Right ventricle myocardium inferior (tissue), 1 donor: Measurements from ENCODE around the gene USP51. TPM values are rescaled to one million over a fixed set of nuclear protein-coding genes. Genes with fewer than 3 reads are reported as not detected.
"Not testable (repeated sequence)": the region's sequence is repeated elsewhere in the genome, so short reads cannot be mapped to it uniquely, and the experiment has no call there.

ENCODE experiments used
- ATAC-seq: fragments of 200-7000 bp; cut with Tn5 transposase; one replicate; pipeline ENCODE4 v1.9.1; 2020; ENCODE audit warnings: mild to moderate bottlenecking, moderate library complexity
- DNase-seq: peaks from one replicate; pipeline ENCODE4 v3.0.0; 2021; ENCODE audit errors: missing footprints
- intact Hi-C: fragments of 100-400 bp; cut with DNase I; formaldehyde crosslinking; loops from one replicate; pipeline ENCODE4 v1.11.0; 2022
- microRNA-seq: library from miRNA; unstranded; fragments of <30 nt; microRNA quantifications from one replicate; pipeline ENCODE4 v1.2.0, GENCODE V29; 2020
- total RNA-seq: library from RNA; stranded (reverse); fragmentation: NEBNext Ultra II Directional; extraction: Animal tissue kit (Norgen Biotek cat#: 25700); gene quantifications from one replicate; pipeline ENCODE4 v1.2.1, GENCODE V29; 2021
- donor health status: DM: no; HTN: yes; CAD: no; lungs with severe emphysema.

The USP51 gene
- total RNA-seq, 1 donor from 2014 or later: 1.2 TPM

DNA sequence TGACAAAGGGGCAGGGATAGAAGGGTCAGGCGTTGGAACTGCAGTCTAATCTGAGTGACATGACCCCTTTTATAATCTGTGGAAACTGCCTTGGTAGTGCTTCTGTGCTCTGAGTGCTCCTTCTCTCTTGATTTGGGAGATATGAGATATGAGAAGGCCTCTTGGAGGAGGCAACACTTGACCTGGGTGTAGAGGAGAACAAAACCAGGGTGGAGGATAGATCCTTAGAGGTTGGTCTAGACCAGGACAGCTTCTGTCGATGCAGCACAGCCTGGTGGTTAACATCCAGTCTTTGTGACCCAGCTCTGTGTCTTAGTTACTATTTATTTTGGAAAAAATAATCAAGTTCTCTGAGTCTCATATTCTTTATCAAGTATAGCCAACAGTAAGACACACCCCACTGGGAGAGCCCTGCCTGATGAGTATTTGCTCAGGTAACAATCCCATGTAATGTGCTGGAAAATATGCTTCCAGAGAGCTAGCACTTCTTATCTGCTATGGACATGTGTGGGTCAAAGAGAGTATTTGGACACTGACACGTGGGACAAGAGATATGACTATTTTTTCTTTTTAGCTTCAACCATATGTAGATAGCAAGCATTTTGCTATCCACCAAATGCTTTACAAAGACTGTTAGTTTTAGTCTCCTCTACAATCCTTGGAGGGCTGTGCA, 9.1 kb downstream of the USP51 start:
- ATAC-seq: no peak
- intact Hi-C loops: no loop called here
- no peak for DNase-seq

DNA sequence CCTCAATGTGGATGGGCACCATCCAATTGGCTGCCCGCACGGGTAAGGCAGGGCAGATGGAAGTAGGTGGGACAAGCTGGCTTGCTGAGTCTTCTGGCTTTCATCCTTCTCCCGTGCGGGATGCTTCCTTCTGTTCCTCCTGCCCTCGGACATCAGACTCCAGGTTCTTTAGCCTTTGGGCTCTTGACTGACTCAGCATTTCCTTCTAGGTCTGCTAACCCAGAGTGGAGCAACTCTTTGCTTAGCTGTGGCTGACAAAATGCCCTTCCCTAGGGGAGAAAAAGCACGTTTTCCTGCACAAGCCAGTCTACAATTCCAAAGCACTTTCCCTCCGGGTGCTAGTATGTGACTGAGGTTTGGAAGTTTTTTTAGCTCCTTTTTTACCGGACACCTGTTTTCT, 9.7 kb downstream of the USP51 start:
- DNase-seq, intact Hi-C loops: not testable (repeated sequence)

DNA sequence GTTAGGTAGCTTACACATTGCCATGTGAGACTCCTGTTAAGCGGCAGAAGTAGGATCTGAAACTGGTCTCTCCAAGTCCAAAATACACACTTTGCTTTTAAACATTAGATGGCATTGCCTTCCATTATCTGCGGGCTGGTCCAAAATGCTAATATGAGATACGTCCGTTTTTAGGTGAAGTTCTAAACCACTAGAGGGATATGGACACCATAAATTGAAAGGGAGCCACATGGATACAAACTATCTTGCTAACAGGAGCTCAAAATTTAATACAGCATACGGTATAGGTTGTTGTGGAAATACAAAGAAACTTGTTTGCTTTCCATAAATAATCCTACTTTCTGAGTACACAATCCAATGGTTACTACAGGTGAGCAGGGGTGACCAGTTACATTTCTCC, 23.9 kb downstream of the USP51 start:
- intact Hi-C loops, ATAC-seq, DNase-seq: not testable (repeated sequence)

More for the DNA sequence above, 9.7 kb downstream of the USP51 start:
- ATAC-seq: not testable (repeated sequence)

DNA sequence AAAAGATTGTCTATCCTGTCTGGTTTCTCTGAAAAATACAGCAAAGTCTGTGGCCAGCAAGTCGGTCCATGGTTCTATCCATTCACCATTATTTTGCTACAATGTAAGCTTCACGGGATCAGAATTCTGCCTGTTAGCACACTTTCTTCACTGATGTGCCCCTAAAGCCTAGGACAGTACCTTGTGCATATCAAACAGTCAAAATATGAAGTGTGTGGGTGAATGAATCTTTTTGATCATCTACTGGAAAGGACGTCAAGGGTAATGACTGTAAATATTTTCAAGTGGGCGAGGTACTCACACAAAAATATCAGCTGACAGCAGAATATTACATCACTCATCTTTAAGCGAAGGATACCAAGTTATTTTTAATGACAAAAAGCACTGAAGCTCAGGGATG, 24.5 kb downstream of the USP51 start:
- intact Hi-C loops, ATAC-seq, DNase-seq: not testable (repeated sequence)

DNA sequence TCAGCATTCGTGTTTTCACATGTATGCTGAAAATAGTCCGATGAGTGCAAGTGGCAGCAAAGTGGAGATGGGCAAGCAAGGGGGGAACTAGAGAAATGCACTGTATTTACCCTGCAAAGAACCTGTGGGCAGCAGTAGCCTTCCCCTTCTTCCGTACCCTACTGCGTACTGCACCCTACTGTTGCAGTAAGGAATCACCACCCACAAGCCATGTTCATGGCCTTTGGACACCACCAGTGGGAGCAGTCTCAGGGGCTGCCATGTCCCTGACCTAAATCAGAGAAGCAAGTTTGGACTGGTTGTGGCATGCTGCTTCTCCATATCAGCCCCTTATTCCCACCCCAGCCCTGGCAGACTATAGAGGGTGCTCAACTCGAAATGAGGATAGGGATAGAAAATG, 25.6 kb downstream of the USP51 start:
- ATAC-seq, DNase-seq, intact Hi-C loops: not testable (repeated sequence)

DNA sequence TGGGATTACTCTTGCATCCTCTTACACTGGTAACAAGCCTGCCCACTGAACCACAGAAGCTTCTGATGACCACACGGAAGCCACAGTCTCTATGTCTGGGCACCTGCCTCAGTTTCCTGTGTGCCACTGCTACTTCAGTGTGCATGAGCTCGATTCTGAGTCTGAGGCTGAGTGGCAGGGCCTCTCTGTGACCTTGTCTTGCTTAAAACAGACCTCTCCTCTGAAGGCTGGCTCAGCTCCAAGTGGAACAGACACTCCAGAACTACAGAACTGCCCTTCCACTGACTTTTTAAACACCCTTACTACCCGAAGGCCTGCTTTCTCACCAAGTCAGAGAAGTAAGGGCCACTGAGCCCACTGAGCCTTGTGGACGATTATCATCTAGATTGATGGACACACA, 29.7 kb downstream of the USP51 start:
- ATAC-seq, DNase-seq, intact Hi-C loops: not testable (repeated sequence)

DNA sequence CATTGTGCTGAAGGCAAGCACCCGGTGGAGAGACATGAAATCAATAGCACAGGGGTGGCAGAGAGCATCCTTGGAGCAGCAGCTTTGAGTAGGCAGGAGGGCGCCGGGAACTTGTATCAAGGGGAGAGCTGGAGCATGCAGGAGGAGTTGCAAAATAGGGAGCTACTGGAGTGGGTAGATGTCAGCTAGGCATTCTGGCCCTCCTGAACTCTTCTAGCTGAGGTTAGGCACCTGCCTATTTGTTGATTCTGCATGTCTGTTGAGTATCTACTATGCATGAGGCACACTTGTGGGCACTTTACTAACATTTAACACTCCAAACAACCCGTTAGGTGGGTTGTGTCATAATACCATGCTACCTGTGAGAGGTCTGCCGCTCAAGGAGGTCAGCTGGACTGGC, 30.2 kb downstream of the USP51 start:
- ATAC-seq, intact Hi-C loops, DNase-seq: not testable (repeated sequence)

DNA sequence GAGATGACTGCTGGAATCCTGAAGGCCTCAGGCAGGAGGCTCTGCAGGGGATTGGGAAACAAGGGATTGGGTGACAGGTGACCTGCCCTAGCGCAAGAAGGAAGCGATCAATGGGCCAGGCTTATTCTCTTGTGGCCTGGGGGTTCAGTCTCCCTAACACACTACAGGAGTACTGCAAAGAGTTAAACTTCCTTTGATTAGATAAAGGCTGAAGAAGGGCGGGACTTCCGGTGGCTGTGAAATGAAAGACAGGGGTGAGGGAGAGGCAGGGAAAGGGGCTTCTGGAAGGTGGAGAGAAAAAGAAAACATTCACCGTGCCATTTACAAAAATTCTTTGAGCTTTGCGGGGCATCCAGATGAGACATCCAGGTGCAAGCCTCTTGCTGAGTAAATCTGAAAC, 33.9 kb downstream of the USP51 start:
- DNase-seq, intact Hi-C loops, ATAC-seq: not testable (repeated sequence)

DNA sequence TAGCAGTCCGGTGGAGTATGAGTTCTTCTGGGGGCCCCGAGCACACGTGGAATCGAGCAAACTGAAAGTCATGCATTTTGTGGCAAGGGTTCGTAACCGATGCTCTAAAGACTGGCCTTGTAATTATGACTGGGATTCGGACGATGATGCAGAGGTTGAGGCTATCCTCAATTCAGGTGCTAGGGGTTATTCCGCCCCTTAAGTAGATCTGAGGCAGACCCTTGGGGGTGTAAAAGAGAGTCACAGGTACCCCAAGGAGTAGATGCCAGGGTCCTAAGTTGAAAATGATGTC, 36.9 kb downstream of the USP51 start:
- DNase-seq: no peak
- intact Hi-C loops: no loop called here
- no peak for ATAC-seq

DNA sequence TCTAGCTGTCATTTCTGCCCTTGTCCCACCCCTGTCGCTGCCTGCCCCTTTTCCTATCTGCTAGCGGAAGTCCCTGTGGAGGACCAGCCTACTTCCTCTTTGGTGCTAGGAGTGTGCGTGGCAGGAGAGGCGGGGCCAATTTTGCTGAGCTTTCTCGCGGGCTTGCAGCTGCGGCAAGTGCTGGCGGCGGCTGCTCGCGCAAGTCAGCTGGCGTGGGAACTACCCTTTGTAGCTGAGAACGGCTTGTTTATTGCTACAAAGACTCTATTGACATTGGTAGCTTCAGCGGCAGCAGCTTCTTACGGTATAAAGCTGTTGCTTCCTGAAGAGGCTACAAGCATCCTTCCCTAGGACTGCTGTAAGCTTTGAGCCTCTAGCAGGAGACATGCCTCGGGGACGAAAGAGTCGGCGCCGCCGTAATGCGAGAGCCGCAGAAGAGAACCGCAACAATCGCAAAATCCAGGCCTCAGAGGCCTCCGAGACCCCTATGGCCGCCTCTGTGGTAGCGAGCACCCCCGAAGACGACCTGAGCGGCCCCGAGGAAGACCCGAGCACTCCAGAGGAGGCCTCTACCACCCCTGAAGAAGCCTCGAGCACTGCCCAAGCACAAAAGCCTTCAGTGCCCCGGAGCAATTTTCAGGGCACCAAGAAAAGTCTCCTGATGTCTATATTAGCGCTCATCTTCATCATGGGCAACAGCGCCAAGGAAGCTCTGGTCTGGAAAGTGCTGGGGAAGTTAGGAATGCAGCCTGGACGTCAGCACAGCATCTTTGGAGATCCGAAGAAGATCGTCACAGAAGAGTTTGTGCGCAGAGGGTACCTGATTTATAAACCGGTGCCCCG, 37.4 kb downstream of the USP51 start, which contains the start of gene MAGEH1:
TSS of gene MAGEH1 (plus strand) at position 138 of the 843 bp plus-strand sequence. CDS start at position 386, 248 bp downstream.
- ATAC-seq (peak; percentile 99), DNase-seq (peak; percentile 86)
- intact Hi-C loops: no loop called here

DNA sequence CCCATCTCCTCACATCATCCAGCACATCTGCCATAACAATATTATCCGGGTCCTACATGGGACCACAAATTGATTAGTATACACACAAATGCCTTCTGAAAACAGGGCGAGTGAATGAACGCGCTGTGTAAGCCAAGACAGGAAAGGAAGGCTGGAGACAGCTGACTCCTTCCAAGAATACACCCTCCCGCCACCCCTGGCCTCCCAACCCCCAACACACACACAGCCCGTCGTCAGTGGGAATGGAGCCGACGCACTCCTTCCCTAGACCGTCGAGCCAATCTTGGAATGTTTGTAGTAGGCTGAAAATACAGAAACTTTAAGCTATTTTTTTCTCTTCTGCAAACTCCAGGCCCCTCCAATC, 38.0 kb downstream of the USP51 start:
- ATAC-seq (peak; percentile 79), DNase-seq (no peak)
- intact Hi-C loops: no loop called here

DNA sequence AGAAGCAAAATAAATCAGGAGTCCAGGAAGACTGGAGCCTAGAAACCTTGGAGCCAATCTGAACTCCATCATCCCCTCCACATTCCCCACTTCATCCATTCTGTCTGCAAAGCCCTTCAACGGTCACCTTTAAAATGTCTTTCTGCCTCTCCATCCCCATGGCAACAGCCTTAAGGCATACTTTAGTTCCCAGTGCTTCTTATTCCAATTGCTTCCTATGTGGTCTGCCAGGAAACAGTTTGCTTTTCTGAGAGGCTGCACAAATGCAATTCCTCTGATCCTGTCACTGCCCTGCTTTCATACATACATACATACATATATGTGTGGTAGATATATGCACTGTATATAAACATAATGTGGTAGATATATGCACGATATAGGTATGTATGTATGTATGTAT, 38.5 kb downstream of the USP51 start:
- DNase-seq (no peak), ATAC-seq (no peak)
- intact Hi-C loops: no loop called here

DNA sequence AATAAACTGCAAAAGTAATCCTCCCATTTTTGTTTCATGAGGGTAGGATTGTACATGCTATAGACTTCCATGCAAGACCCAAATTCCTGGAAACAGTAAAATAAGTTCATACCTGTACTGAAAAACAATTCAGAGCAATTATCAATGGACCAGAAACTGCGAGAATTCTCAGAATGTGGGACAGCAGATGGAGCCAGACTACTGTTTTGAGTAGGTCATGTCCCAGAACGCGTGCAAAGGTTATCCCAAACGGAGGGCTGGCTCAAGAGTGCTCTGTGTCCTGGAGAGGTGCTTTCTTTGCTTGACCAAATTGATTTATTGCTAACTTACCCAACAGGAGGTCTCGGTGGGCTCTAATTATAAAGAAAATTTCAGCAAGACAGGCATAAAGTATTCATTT, 39.4 kb downstream of the USP51 start:
- no peak for DNase-seq
- intact Hi-C loops: no loop called here
- ATAC-seq: no peak

DNA sequence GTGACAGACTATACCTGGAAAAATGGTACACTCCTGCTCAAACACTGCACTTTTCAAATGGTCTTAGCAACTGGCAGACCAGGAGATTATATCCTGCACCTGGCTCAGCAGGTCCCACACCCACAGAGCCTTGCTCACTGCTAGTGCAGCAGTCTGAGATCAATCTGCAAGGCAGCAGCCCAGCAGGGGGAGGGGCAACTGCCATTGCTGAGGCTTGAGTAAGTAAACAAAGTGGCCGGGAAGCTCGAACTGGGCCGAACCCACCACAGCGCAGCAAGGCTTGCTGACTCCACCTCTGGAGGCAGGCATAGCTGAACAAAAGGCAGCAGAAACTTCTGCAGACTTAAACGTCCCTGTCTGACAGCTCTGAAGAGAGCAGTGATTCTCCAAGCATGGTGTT, 46.2 kb downstream of the USP51 start:
- intact Hi-C loops, ATAC-seq, DNase-seq: not testable (repeated sequence)

Small RNAs within 50 kb of the gene (microRNA-seq; reads per million reads assigned to microRNA genes)
- not detected for gene MIR4536-1
- gene MIR4536-2: not detected

Other genes starting within 250 kb of the USP51 start
- not detected for gene PAGE3, start 224.9 kb downstream of the USP51 start, total RNA-seq
- gene MAGEH1, start 37.7 kb downstream of the USP51 start, total RNA-seq: 11.1 TPM
- gene FOXR2, start 133.6 kb upstream of the USP51 start, total RNA-seq: not detected
- 12.7 TPM for gene RRAGB, start 227.9 kb upstream of the USP51 start, total RNA-seq